Measurements from ENCODE around the gene LNX2.

DNA sequence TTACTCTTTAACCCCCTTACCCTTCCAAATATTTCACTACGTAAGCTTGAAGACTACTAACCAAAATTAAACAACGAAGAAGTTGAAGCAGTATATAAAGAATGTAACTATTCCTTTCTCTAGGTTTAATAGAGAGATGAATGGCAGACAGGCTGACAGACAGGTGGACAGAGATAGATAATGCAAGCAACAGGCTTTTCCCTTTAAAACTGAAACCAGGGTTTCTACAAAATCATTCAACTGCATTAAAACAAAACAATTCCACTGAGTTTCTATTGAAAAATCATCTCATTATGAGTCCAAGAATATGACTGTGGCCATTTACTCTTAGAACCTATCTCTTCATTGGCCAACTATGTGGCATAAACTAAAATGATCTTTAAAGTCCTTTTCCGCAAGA is 15.2 kb downstream of the LNX2 start:
- TF ChIP-seq, protein P1, sequence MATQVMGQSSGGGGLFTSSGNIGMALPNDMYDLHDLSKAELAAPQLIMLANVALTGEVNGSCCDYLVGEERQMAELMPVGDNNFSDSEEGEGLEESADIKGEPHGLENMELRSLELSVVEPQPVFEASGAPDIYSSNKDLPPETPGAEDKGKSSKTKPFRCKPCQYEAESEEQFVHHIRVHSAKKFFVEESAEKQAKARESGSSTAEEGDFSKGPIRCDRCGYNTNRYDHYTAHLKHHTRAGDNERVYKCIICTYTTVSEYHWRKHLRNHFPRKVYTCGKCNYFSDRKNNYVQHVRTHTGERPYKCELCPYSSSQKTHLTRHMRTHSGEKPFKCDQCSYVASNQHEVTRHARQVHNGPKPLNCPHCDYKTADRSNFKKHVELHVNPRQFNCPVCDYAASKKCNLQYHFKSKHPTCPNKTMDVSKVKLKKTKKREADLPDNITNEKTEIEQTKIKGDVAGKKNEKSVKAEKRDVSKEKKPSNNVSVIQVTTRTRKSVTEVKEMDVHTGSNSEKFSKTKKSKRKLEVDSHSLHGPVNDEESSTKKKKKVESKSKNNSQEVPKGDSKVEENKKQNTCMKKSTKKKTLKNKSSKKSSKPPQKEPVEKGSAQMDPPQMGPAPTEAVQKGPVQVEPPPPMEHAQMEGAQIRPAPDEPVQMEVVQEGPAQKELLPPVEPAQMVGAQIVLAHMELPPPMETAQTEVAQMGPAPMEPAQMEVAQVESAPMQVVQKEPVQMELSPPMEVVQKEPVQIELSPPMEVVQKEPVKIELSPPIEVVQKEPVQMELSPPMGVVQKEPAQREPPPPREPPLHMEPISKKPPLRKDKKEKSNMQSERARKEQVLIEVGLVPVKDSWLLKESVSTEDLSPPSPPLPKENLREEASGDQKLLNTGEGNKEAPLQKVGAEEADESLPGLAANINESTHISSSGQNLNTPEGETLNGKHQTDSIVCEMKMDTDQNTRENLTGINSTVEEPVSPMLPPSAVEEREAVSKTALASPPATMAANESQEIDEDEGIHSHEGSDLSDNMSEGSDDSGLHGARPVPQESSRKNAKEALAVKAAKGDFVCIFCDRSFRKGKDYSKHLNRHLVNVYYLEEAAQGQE (IDR thresholded peaks at IDR 0.05; ENCODE audit: insufficient read depth in 1 of 2, low read depth in 2 of 2, low read length in 2 of 2), result no peak
- TF ChIP-seq POLR2AphosphoS5 (IDR thresholded peaks at IDR 0.05; ENCODE audit: low read depth, low read length), result no peak
